ENCODE measurements around the gene ZNF205. TPM values are rescaled to one million over a fixed set of nuclear protein-coding genes. Genes with fewer than 3 reads are reported as not detected.

ZNF205 gene
- total and polyA plus RNA-seq, 2 of the 13 experiments (the other 11 are each of a cell fraction or from before 2014, with no cell fraction given) = 5.8 to 10.2 TPM

- TF ChIP-seq ZBTB2 (CRISPR knock-in tag; IDR thresholded peaks at IDR 0.05; ENCODE audit: low read depth) = peak; percentile 68
- no peak for TF ChIP-seq NFE2 (CRISPR knock-in tag; IDR thresholded peaks at IDR 0.05)
- TF ChIP-seq ZNF274 (CRISPR knock-in tag; IDR thresholded peaks at IDR 0.05) = peak; percentile 84
- TF ChIP-seq SCMH1 (CRISPR knock-in tag; IDR thresholded peaks at IDR 0.05; ENCODE audit: borderline replicate concordance) = no peak
- 0 out of 2 replicates have a peak, but pooled peaks have one; percentile 13 for TF ChIP-seq ZNF557 (CRISPR knock-in tag; IDR thresholded peaks at IDR 0.05)
- TF ChIP-seq TBL1XR1 (IDR thresholded peaks at IDR 0.05; ENCODE audit: borderline replicate concordance, low read length, partially characterized antibody) = no peak
- no peak for TF ChIP-seq HCFC1 (IDR thresholded peaks at IDR 0.05; ENCODE audit: low read depth, low read length)
- TF ChIP-seq ZSCAN30 (CRISPR knock-in tag; IDR thresholded peaks at IDR 0.05) = no peak
- TF ChIP-seq FOSL2 (CRISPR knock-in tag; IDR thresholded peaks at IDR 0.05) = no peak
- TF ChIP-seq ZNF446 (CRISPR knock-in tag; IDR thresholded peaks at IDR 0.05) = 0 out of 2 replicates have a peak, but pooled peaks have one; percentile 53
- no peak for TF ChIP-seq MEIS1 (CRISPR knock-in tag; IDR thresholded peaks at IDR 0.05; ENCODE audit: borderline replicate concordance)
- TF ChIP-seq CHD4 (IDR thresholded peaks at IDR 0.05; ENCODE audit: borderline replicate concordance, low read length) = no peak
- no peak for TF ChIP-seq ZNF615 (CRISPR knock-in tag; IDR thresholded peaks at IDR 0.05; ENCODE audit: borderline replicate concordance)
- TF ChIP-seq ZFP41 (CRISPR knock-in tag; IDR thresholded peaks at IDR 0.05; ENCODE audit: borderline replicate concordance) = no peak
- 0 out of 2 replicates have a peak, but pooled peaks have one; percentile 75 for TF ChIP-seq DNMT1 (CRISPR knock-in tag; IDR thresholded peaks at IDR 0.05)
- TF ChIP-seq ELF3 (CRISPR knock-in tag; IDR thresholded peaks at IDR 0.05) = no peak
- TF ChIP-seq HHEX (CRISPR knock-in tag; IDR thresholded peaks at IDR 0.05) = no peak
- TF ChIP-seq, protein P1, sequence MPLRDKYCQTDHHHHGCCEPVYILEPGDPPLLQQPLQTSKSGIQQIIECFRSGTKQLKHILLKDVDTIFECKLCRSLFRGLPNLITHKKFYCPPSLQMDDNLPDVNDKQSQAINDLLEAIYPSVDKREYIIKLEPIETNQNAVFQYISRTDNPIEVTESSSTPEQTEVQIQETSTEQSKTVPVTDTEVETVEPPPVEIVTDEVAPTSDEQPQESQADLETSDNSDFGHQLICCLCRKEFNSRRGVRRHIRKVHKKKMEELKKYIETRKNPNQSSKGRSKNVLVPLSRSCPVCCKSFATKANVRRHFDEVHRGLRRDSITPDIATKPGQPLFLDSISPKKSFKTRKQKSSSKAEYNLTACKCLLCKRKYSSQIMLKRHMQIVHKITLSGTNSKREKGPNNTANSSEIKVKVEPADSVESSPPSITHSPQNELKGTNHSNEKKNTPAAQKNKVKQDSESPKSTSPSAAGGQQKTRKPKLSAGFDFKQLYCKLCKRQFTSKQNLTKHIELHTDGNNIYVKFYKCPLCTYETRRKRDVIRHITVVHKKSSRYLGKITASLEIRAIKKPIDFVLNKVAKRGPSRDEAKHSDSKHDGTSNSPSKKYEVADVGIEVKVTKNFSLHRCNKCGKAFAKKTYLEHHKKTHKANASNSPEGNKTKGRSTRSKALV (CRISPR knock-in tag; IDR thresholded peaks at IDR 0.05) = peak; percentile 61; the same call in 1 of the 2 replicates
- TF ChIP-seq, protein P2, sequence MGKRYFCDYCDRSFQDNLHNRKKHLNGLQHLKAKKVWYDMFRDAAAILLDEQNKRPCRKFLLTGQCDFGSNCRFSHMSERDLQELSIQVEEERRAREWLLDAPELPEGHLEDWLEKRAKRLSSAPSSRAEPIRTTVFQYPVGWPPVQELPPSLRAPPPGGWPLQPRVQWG (CRISPR knock-in tag; IDR thresholded peaks at IDR 0.05; ENCODE audit: borderline replicate concordance, low read depth) = no peak
- TF ChIP-seq SMARCE1 (IDR thresholded peaks at IDR 0.05; ENCODE audit: borderline replicate concordance) = no peak
- TF ChIP-seq IKZF5 (CRISPR knock-in tag; IDR thresholded peaks at IDR 0.05) = no peak
- TF ChIP-seq HOXD1 (CRISPR knock-in tag; IDR thresholded peaks at IDR 0.05) = 0 out of 2 replicates have a peak, but pooled peaks have one; percentile 30
- TF ChIP-seq ZNF251 (CRISPR knock-in tag; IDR thresholded peaks at IDR 0.05) = 0 out of 2 replicates have a peak, but pooled peaks have one; percentile 26
- peak; percentile 85 for TF ChIP-seq ZNF232 (CRISPR knock-in tag; IDR thresholded peaks at IDR 0.05; ENCODE audit: borderline replicate concordance)
- peak; percentile 60; the same call in 1 of the 2 replicates for TF ChIP-seq TAF1 (CRISPR knock-in tag; IDR thresholded peaks at IDR 0.05)
- TF ChIP-seq BCL6 (CRISPR knock-in tag; IDR thresholded peaks at IDR 0.05) = peak; percentile 66
Measured at GRCh38 chr16:3135126-3135715, 22.8 kb downstream of the ZNF205 start (continued).

All from HepG2 (cell line).